Measurements from ENCODE around the gene PITX2. TPM values are rescaled to one million over a fixed set of nuclear protein-coding genes. Genes with fewer than 3 reads are reported as not detected.
"Not testable (repeated sequence)": the region's sequence is repeated elsewhere in the genome, so short reads cannot be mapped to it uniquely, and the experiment has no call there.

Gene PITX2
- total and polyA plus RNA-seq, 7 experiments from 2014 or later = not detected

DNA sequence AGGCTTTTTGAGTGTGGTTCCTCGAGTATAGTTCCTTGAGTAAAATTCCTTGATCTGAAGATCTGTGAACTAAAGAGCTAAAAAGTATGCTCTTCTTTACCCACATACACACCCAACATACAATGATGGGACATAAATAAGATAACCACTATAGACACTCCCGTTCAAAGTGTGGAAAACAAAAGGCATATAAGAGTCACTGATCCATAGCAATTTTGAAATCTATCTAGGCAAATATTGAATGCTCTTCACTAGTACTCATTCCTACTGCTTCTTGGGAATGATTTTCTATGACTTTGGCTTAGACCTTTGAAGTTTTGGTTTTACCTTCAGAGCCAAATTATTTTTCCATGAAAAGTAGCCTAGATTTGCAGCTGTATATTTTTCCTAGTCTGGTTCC, 26.4 kb downstream of the PITX2 start:
- H3K27me3 Mint-ChIP-seq = peaks cover 10 to 45% (median 24%) of the 10 kb centered on the region in 5 donors
- intact Hi-C loops (cut with micrococcal nuclease) = no loop called here
- no peak overlapping the region for H3K4me3 ChIP-seq (ENCODE audit: low read length)
- no peaks in the 10 kb centered on the region for H3K9me3 ChIP-seq (ENCODE audit: control insufficient read depth in 2 of 3, low read length in 3 of 3)
- ATAC-seq (no peak), DNase-seq (no peak)
- no peaks in the 10 kb centered on the region for H3K4me1 Mint-ChIP-seq
- POLR2A ChIA-PET = no interaction called here
- no peak overlapping the region for H3K27ac Mint-ChIP-seq
- peaks cover 0 to 7% (median 0%) of the 10 kb centered on the region in 5 donors for H3K36me3 Mint-ChIP-seq
- H3K4me3 Mint-ChIP-seq = no peak overlapping the region
- H3K27ac ChIP-seq (ENCODE audit: low read depth, low read length) = no peak overlapping the region
- CTCF ChIA-PET = no interaction called here
- no peaks in the 10 kb centered on the region for H3K27me3 ChIP-seq (ENCODE audit: control insufficient read depth in 2 of 2, insufficient read depth in 2 of 2, low read length in 2 of 2)
- no peaks in the 10 kb centered on the region for H3K36me3 ChIP-seq (ENCODE audit: control insufficient read depth in 2 of 3, insufficient read depth in 3 of 3, low read length in 3 of 3)
- H3K4me1 ChIP-seq (ENCODE audit: control insufficient read depth in 2 of 2, insufficient read depth in 2 of 2, low read length in 2 of 2) = no peaks in the 10 kb centered on the region
- H3K9me3 Mint-ChIP-seq = peaks cover 2 to 37% (median 15%) of the 10 kb centered on the region in 11 donors

DNA sequence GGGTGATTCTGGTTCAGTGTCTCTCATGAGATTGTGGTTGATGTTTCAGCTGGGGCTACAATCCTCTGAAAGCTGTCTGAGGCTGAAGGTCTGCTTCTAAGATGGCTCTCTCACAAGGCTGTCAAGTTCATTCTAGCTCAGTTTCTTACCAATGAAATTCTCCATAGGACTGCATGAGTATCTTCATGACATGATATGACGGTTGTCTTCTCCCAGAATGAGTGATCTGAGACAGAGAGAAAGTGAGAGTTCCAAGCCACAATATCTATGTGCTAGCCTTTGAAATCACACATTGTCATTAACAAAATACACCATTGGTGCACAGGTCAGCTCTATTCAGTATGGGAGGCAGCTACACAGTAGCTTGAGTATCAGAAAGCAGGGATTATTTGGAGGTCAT, 27.3 kb downstream of the PITX2 start:
- Mint-ChIP-seq H3K27me3 (peaks cover 7 to 38% (median 22%) of the 10 kb centered on the region in 5 donors), H3K36me3 (peaks cover 0 to 7% (median 0%) of the 10 kb centered on the region in 5 donors), H3K4me3 (no peak overlapping the region), H3K9me3 (peaks cover 2 to 33% (median 12%) of the 10 kb centered on the region in 11 donors), H3K4me1 (no peaks in the 10 kb centered on the region), H3K27ac (no peak overlapping the region)
- ChIA-PET CTCF (no interaction called here), POLR2A (no interaction called here)
- Histone ChIP-seq H3K4me3 (ENCODE audit: low read length) (no peak overlapping the region), H3K27ac (ENCODE audit: low read depth, low read length) (no peak overlapping the region), H3K9me3 (ENCODE audit: control insufficient read depth in 2 of 3, low read length in 3 of 3) (no peaks in the 10 kb centered on the region), H3K4me1 (ENCODE audit: control insufficient read depth in 2 of 2, insufficient read depth in 2 of 2, low read length in 2 of 2) (no peaks in the 10 kb centered on the region), H3K36me3 (ENCODE audit: control insufficient read depth in 2 of 3, insufficient read depth in 3 of 3, low read length in 3 of 3) (no peaks in the 10 kb centered on the region), H3K27me3 (ENCODE audit: control insufficient read depth in 2 of 2, insufficient read depth in 2 of 2, low read length in 2 of 2) (no peaks in the 10 kb centered on the region)
- intact Hi-C loops (cut with micrococcal nuclease) = no loop called here
- DNase-seq (no peak), ATAC-seq (no peak)

DNA sequence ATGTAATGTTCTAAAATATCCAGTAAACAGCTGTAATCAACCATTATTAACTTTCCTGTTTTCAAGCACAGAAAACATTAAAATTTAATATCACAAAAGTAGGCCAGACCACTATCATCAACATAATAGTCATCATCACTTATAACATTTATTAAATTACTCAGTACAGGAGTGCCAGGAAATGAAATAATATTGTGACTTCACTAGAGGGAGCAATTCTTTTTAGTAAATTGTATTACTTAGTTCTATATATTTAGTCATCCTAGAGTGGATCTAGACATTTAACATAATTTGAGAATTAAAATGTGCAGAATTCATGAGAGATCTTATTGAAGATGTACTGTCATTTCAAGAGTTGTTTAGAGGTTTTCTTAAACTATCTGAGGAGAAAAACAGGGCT, 33.6 kb downstream of the PITX2 start:
- intact Hi-C loops (cut with micrococcal nuclease) = no loop called here
- CTCF ChIA-PET = no interaction called here
- Mint-ChIP-seq H3K4me3 (no peak overlapping the region), H3K27me3 (peaks cover 2 to 25% (median 14%) of the 10 kb centered on the region in 5 donors), H3K9me3 (peaks cover 0 to 7% (median 2%) of the 10 kb centered on the region in 11 donors), H3K4me1 (peaks cover 0 to 4% (median 0%) of the 10 kb centered on the region in 7 donors), H3K27ac (no peak overlapping the region), H3K36me3 (no peaks in the 10 kb centered on the region)
- POLR2A ChIA-PET = no interaction called here
- no peak for ATAC-seq
- Histone ChIP-seq H3K4me3 (ENCODE audit: low read length) (no peak overlapping the region), H3K27ac (ENCODE audit: low read depth, low read length) (no peak overlapping the region), H3K27me3 (ENCODE audit: control insufficient read depth in 2 of 2, insufficient read depth in 2 of 2, low read length in 2 of 2) (no peaks in the 10 kb centered on the region), H3K9me3 (ENCODE audit: control insufficient read depth in 2 of 3, low read length in 3 of 3) (no peaks in the 10 kb centered on the region), H3K36me3 (ENCODE audit: control insufficient read depth in 2 of 3, insufficient read depth in 3 of 3, low read length in 3 of 3) (no peaks in the 10 kb centered on the region), H3K4me1 (ENCODE audit: control insufficient read depth in 2 of 2, insufficient read depth in 2 of 2, low read length in 2 of 2) (no peaks in the 10 kb centered on the region)
- no peak for DNase-seq

DNA sequence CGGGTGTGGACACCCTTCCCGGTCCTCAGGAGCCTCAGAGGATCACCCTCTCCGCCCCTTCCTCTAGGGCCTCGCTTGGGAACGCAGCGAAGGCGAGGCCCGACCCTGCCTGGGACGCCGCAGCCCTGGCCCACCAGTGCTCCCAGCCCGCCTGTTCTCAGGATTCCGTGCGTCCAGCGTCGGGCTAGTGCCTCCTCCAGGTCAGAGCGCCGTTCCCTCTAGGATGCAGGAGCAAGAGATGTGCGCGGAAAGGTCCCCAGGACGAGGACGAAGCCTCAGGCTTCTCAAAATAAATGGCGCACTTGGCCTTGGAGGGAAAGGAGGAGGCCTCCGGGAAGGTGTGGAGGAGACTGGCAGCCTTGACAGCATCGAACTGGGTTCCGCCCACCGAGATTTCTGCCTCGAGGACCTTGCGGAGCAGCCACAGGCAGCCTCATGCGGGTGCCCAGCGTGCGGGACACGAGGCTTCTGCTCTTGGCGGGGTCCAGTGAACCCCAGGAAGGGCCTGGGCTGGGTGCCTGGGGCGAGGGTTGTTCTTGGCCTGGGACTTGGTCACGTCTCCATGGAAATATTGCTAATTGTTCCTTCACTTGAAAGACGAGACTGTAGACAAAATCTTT, 35.1 kb downstream of the PITX2 start:
- Mint-ChIP-seq H3K9me3 (peaks cover 0 to 6% (median 0%) of the 10 kb centered on the region in 11 donors), H3K27ac (no peak overlapping the region), H3K4me3 (no peak overlapping the region), H3K27me3 (peaks cover 4 to 34% (median 19%) of the 10 kb centered on the region in 5 donors), H3K36me3 (no peaks in the 10 kb centered on the region), H3K4me1 (peaks cover 0 to 4% (median 0%) of the 10 kb centered on the region in 7 donors)
- DNase-seq (no peak), ATAC-seq (no peak)
- no peaks in the 10 kb centered on the region for H3K36me3 ChIP-seq (ENCODE audit: control insufficient read depth in 2 of 3, insufficient read depth in 3 of 3, low read length in 3 of 3)
- H3K4me1 ChIP-seq (ENCODE audit: control insufficient read depth in 2 of 2, insufficient read depth in 2 of 2, low read length in 2 of 2) = no peaks in the 10 kb centered on the region
- H3K4me3 ChIP-seq (ENCODE audit: low read length) = no peak overlapping the region
- no peaks in the 10 kb centered on the region for H3K27me3 ChIP-seq (ENCODE audit: control insufficient read depth in 2 of 2, insufficient read depth in 2 of 2, low read length in 2 of 2)
- no peaks in the 10 kb centered on the region for H3K9me3 ChIP-seq (ENCODE audit: control insufficient read depth in 2 of 3, low read length in 3 of 3)
- ChIA-PET CTCF (no interaction called here), POLR2A (no interaction called here)
- H3K27ac ChIP-seq (ENCODE audit: low read depth, low read length) = no peak overlapping the region
- intact Hi-C loops (cut with micrococcal nuclease) = no loop called here

DNA sequence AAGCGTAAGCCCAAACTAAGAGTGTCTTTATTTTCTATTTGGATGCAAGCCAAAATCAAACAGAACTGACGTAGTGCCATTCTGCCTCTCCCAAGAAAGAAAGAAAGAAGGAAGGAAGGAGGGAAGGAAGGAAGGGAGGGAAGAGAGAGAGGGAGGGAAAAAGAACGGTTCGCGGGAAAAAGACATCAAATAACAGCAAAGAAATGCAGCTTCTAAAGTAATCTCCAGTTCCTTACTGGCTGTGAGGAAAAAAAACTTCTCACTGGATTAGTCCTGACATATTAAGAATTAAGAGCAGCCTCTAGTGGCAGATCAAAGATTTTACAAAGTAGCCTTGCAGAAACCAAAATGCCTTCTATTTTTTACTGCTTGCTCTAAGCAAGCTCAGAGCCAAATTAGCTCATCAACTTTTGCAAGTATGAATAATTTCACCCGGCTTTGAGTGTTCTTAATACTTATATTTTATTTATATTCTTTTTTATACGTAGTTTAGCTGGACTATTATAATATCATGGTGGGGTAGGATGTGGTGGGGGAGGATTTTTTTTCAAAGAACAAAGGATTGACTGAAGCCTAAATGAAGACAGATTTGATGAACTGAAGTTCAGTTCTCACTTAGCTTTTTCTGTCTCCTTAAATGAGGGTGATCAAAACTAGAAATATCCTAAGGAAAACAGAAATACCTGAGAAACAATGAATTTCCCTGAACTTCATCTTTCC, 36.6 kb downstream of the PITX2 start:
- Histone ChIP-seq H3K27ac (ENCODE audit: low read depth, low read length) (no peak overlapping the region), H3K4me3 (ENCODE audit: low read length) (no peak overlapping the region), H3K36me3 (ENCODE audit: control insufficient read depth in 2 of 3, insufficient read depth in 3 of 3, low read length in 3 of 3) (no peaks in the 10 kb centered on the region), H3K9me3 (ENCODE audit: control insufficient read depth in 2 of 3, low read length in 3 of 3) (no peaks in the 10 kb centered on the region), H3K4me1 (ENCODE audit: control insufficient read depth in 2 of 2, insufficient read depth in 2 of 2, low read length in 2 of 2) (no peaks in the 10 kb centered on the region), H3K27me3 (ENCODE audit: control insufficient read depth in 2 of 2, insufficient read depth in 2 of 2, low read length in 2 of 2) (no peaks in the 10 kb centered on the region)
- Mint-ChIP-seq H3K4me3 (no peak overlapping the region), H3K27me3 (peaks cover 7 to 39% (median 19%) of the 10 kb centered on the region in 5 donors), H3K9me3 (peaks cover 0 to 7% (median 0%) of the 10 kb centered on the region in 11 donors), H3K27ac (no peak overlapping the region), H3K36me3 (no peaks in the 10 kb centered on the region), H3K4me1 (peaks cover 0 to 4% (median 0%) of the 10 kb centered on the region in 7 donors)
- CTCF ChIA-PET = no interaction called here
- DNase-seq = no peak
- POLR2A ChIA-PET = no interaction called here
- intact Hi-C loops (cut with micrococcal nuclease) = no loop called here
- no peak for ATAC-seq

- POLR2A ChIA-PET; H3K9me3 ChIP-seq (ENCODE audit: control insufficient read depth in 2 of 3, low read length in 3 of 3); H3K27ac Mint-ChIP-seq; intact Hi-C loops (cut with micrococcal nuclease); DNase-seq; H3K4me1 ChIP-seq (ENCODE audit: control insufficient read depth in 2 of 2, insufficient read depth in 2 of 2, low read length in 2 of 2); H3K27me3 ChIP-seq (ENCODE audit: control insufficient read depth in 2 of 2, insufficient read depth in 2 of 2, low read length in 2 of 2); CTCF ChIA-PET; H3K36me3 ChIP-seq (ENCODE audit: control insufficient read depth in 2 of 3, insufficient read depth in 3 of 3, low read length in 3 of 3); ATAC-seq; H3K4me3 Mint-ChIP-seq; H3K36me3 Mint-ChIP-seq; H3K27ac ChIP-seq (ENCODE audit: low read depth, low read length); H3K4me3 ChIP-seq (ENCODE audit: low read length); H3K4me1 Mint-ChIP-seq: not testable (repeated sequence)
- Mint-ChIP-seq H3K9me3 (peaks cover 0 to 23% (median 8%) of the 10 kb centered on the region in 11 donors), H3K27me3 (peaks cover 7 to 18% (median 11%) of the 10 kb centered on the region in 5 donors)
Observed at GRCh38 chr4:110576696-110577095, 46.2 kb downstream of the PITX2 start.
